Measurements from ENCODE around the gene VSIG8. TPM values are rescaled to one million over a fixed set of nuclear protein-coding genes. Genes with fewer than 3 reads are reported as not detected.

VSIG8 gene
- total RNA-seq, 2 experiments from 2014 or later = not detected

- TF ChIP-seq CTCF (IDR thresholded peaks at IDR 0.05) = no peak
- DNase-seq (peak in 3 of 14 experiments; percentile 36 to 60 (median 57)), ATAC-seq (ENCODE audit: poor library complexity) (no peak)
- Mint-ChIP-seq H3K27me3 (no peaks in the 10 kb centered on the region), H3K27ac (no peak overlapping the region), H3K9me3 (no peaks in the 10 kb centered on the region), H3K4me3 (no peak overlapping the region), H3K36me3 (ENCODE audit: low read depth) (no peaks in the 10 kb centered on the region), H3K4me1 (ENCODE audit: low read depth) (no peaks in the 10 kb centered on the region)
- Histone ChIP-seq H3K27ac (ENCODE audit: low read depth in 1 of 2, low read length in 2 of 2) (no peak overlapping the region), H3K9me3 (ENCODE audit: control insufficient read depth in 1 of 2, insufficient read depth in 1 of 2, low read length in 2 of 2) (no peaks in the 10 kb centered on the region), H3K4me3 (ENCODE audit: low read length) (no peak overlapping the region), H3K27me3 (ENCODE audit: control insufficient read depth in 1 of 2, insufficient read depth in 2 of 2, low read length in 2 of 2) (no peaks in the 10 kb centered on the region), H3K36me3 (ENCODE audit: insufficient read depth, low read length) (no peaks in the 10 kb centered on the region), H3K4me1 (ENCODE audit: insufficient read depth, low read length) (peaks cover 13% of the 10 kb centered on the region)
- intact Hi-C loops (cut with DNase I, micrococcal nuclease) = loop anchor here (2.0 to 10.0 kb wide), 7 partner anchors 35 to 757 kb away; partner anchors contain the start of gene TAGLN2 (in 1 of the 2)
- ChIA-PET POLR2A (interaction anchor here (1.3 to 3.1 kb wide), 2 partner anchors 34 to 90 kb away, joined by 4 to 7 read pairs; no protein-coding TSS in a partner anchor), CTCF (interaction anchor here (1.2 to 5.3 kb wide), 4 partner anchors 36 to 116 kb away, joined by 3 to 42 read pairs (median 8); partner anchors contain the start of genes DUSP23 and TAGLN2)
These were observed 27.4 kb upstream of the VSIG8 start for GRCh38 chr1:159889821-159890252.

- ChIA-PET CTCF (interaction anchor here (1.2 to 5.3 kb wide), 5 partner anchors 10 to 117 kb away, joined by 3 to 42 read pairs (median 3); partner anchors contain the start of genes DUSP23 and TAGLN2), POLR2A (interaction anchor here (1.3 to 3.1 kb wide), 2 partner anchors 34 to 90 kb away, joined by 4 to 7 read pairs; no protein-coding TSS in a partner anchor)
These were observed 26.7 kb upstream of the VSIG8 start for GRCh38 chr1:159889202-159889601.

GRCh38 chr1:159884296-159884695, 21.8 kb upstream of the VSIG8 start:
- Histone ChIP-seq H3K27ac (ENCODE audit: low read depth in 1 of 2, low read length in 2 of 2) (no peak overlapping the region), H3K4me3 (ENCODE audit: low read length) (no peak overlapping the region), H3K4me1 (ENCODE audit: insufficient read depth, low read length) (peaks cover 7% of the 10 kb centered on the region), H3K36me3 (ENCODE audit: insufficient read depth, low read length) (no peaks in the 10 kb centered on the region), H3K9me3 (ENCODE audit: control insufficient read depth in 1 of 2, insufficient read depth in 1 of 2, low read length in 2 of 2) (no peaks in the 10 kb centered on the region), H3K27me3 (ENCODE audit: control insufficient read depth in 1 of 2, insufficient read depth in 2 of 2, low read length in 2 of 2) (no peaks in the 10 kb centered on the region)
- Mint-ChIP-seq H3K4me3 (no peak overlapping the region), H3K9me3 (no peaks in the 10 kb centered on the region), H3K4me1 (ENCODE audit: low read depth) (no peaks in the 10 kb centered on the region), H3K27ac (no peak overlapping the region), H3K36me3 (ENCODE audit: low read depth) (no peaks in the 10 kb centered on the region), H3K27me3 (no peaks in the 10 kb centered on the region)
- TF ChIP-seq CTCF (IDR thresholded peaks at IDR 0.05) = no peak
- ATAC-seq (ENCODE audit: poor library complexity) = no peak
- intact Hi-C loops (cut with DNase I, micrococcal nuclease) = loop anchor here in 1 of 2 experiments (10.0 kb wide), 1 partner anchor 669 kb away; no protein-coding TSS in a partner anchor
- CTCF ChIA-PET = interaction anchor here (1.1 kb wide), 1 partner anchor 104 kb away, joined by 4 read pairs; the partner anchor contains the start of gene DUSP23
- POLR2A ChIA-PET = no interaction called here
- DNase-seq = no peak

More at GRCh38 chr1:159889202-159889601, 26.7 kb upstream of the VSIG8 start:
- Histone ChIP-seq H3K27me3 (ENCODE audit: control insufficient read depth in 1 of 2, insufficient read depth in 2 of 2, low read length in 2 of 2) (no peaks in the 10 kb centered on the region), H3K4me3 (ENCODE audit: low read length) (no peak overlapping the region), H3K9me3 (ENCODE audit: control insufficient read depth in 1 of 2, insufficient read depth in 1 of 2, low read length in 2 of 2) (no peaks in the 10 kb centered on the region), H3K36me3 (ENCODE audit: insufficient read depth, low read length) (no peaks in the 10 kb centered on the region), H3K27ac (ENCODE audit: low read depth in 1 of 2, low read length in 2 of 2) (no peak overlapping the region), H3K4me1 (ENCODE audit: insufficient read depth, low read length) (peaks cover 13% of the 10 kb centered on the region)
- no peak overlapping the region for H3K4me3 Mint-ChIP-seq
- ATAC-seq (ENCODE audit: poor library complexity) = no peak
- no peaks in the 10 kb centered on the region for H3K27me3 Mint-ChIP-seq
- no peaks in the 10 kb centered on the region for H3K9me3 Mint-ChIP-seq
- DNase-seq = no peak
- H3K4me1 Mint-ChIP-seq (ENCODE audit: low read depth) = no peaks in the 10 kb centered on the region
- no peak for TF ChIP-seq CTCF (IDR thresholded peaks at IDR 0.05)
- no peak overlapping the region for H3K27ac Mint-ChIP-seq
- intact Hi-C loops (cut with DNase I, micrococcal nuclease) = loop anchor here in 1 of 2 experiments (10.0 kb wide), 1 partner anchor 674 kb away; no protein-coding TSS in a partner anchor
- no peaks in the 10 kb centered on the region for H3K36me3 Mint-ChIP-seq (ENCODE audit: low read depth)

All from CD4-positive, alpha-beta T cell (primary cell).